ENCODE measurements around the gene SHKBP1. TPM values are rescaled to one million over a fixed set of nuclear protein-coding genes. Genes with fewer than 3 reads are reported as not detected.

The SHKBP1 gene
- total and polyA plus RNA-seq, 2 of the 13 experiments (the other 11 are each of a cell fraction or from before 2014, with no cell fraction given), result 16.2 to 17.4 TPM

GRCh38 chr19:40603389-40604170, 26.9 kb downstream of the SHKBP1 start (continued):
- no peak for TF ChIP-seq ZFYVE20 (CRISPR knock-in tag; IDR thresholded peaks at IDR 0.05; ENCODE audit: borderline replicate concordance, low read depth)
- no peak for TF ChIP-seq ZHX2 (IDR thresholded peaks at IDR 0.05; ENCODE audit: low read depth)
- no peak for TF ChIP-seq ZHX2 (CRISPR knock-in tag; IDR thresholded peaks at IDR 0.05; ENCODE audit: borderline replicate concordance)
- peak; percentile 43; the same call in 1 of the 2 replicates for TF ChIP-seq NFYC (CRISPR knock-in tag; IDR thresholded peaks at IDR 0.05)
- TF ChIP-seq RBFOX2 (IDR thresholded peaks at IDR 0.05; ENCODE audit: low read depth, low read length), result peak; percentile 46; the same call in 1 of the 2 replicates
- peak; percentile 80 for TF ChIP-seq DPF2 (CRISPR knock-in tag; IDR thresholded peaks at IDR 0.05; ENCODE audit: borderline replicate concordance, low read depth)
- TF ChIP-seq ZNF441 (CRISPR knock-in tag; IDR thresholded peaks at IDR 0.05; ENCODE audit: borderline replicate concordance), result no peak
- 0 out of 2 replicates have a peak, but pooled peaks have one; percentile 48 for TF ChIP-seq ZNF160 (CRISPR knock-in tag; IDR thresholded peaks at IDR 0.05)
- peak; percentile 41 for TF ChIP-seq YY1 (IDR thresholded peaks at IDR 0.05; ENCODE audit: insufficient read depth, insufficient replicate concordance, low read depth, low read length)
- no peak for TF ChIP-seq ZC3H4 (CRISPR knock-in tag; IDR thresholded peaks at IDR 0.05; ENCODE audit: borderline replicate concordance)
- TF ChIP-seq POGK (CRISPR knock-in tag; conservative IDR thresholded peaks at IDR 0.05), result peak; percentile 97
- TF ChIP-seq KLF12 (CRISPR knock-in tag; IDR thresholded peaks at IDR 0.05; ENCODE audit: borderline replicate concordance), result peak; percentile 97
- peak; percentile 98 for TF ChIP-seq PATZ1 (CRISPR knock-in tag; IDR thresholded peaks at IDR 0.05)
- TF ChIP-seq ZNF225 (CRISPR knock-in tag; IDR thresholded peaks at IDR 0.05), result no peak
- TF ChIP-seq ZNF550 (CRISPR knock-in tag; IDR thresholded peaks at IDR 0.05; ENCODE audit: borderline replicate concordance), result no peak
- TF ChIP-seq ZBTB44 (CRISPR knock-in tag; IDR thresholded peaks at IDR 0.05), result no peak
- no peak for TF ChIP-seq GPN1 (CRISPR knock-in tag; IDR thresholded peaks at IDR 0.05; ENCODE audit: borderline replicate concordance)
